Neuronal stem cell (in vitro differentiated cells): ENCODE data around the gene CHID1.

Source experiments
- DNase-seq: peaks from one replicate; pipeline ENCODE4 v3.0.0-alpha.2; 2013; ENCODE audit warnings: low spot score
- H2AFZ ChIP-seq: one replicate; pipeline ENCODE4 v1.6.1; 2013; ENCODE audit warnings: mild to moderate bottlenecking, low read length, inconsistent platforms
- H2AK5ac ChIP-seq: 2 replicates; pipeline ENCODE4 v1.6.1; 2013; ENCODE audit warnings: low read depth, mild to moderate bottlenecking, inconsistent platforms, low read length, moderate library complexity, mixed read lengths
- H2BK120ac ChIP-seq: 2 replicates; pipeline ENCODE4 v1.6.1; 2013; ENCODE audit warnings: low read depth, mild to moderate bottlenecking, inconsistent platforms, low read length, moderate library complexity, mixed read lengths
- H2BK12ac ChIP-seq: one replicate; pipeline ENCODE4 v1.6.1; 2013; ENCODE audit warnings: low read length, inconsistent platforms
- H2BK15ac ChIP-seq: 2 replicates; pipeline ENCODE4 v1.6.1; 2013; ENCODE audit warnings: mild to moderate bottlenecking, low read length, inconsistent platforms, mixed read lengths
- H2BK5ac ChIP-seq: one replicate; pipeline ENCODE4 v1.6.1; 2013; ENCODE audit warnings: inconsistent platforms, mild to moderate bottlenecking, low read length, moderate library complexity
- H3K14ac ChIP-seq: one replicate; pipeline ENCODE4 v1.6.1; 2013; ENCODE audit warnings: low read length, inconsistent platforms
- H3K18ac ChIP-seq: 2 replicates; pipeline ENCODE4 v1.6.1; 2013; ENCODE audit warnings: low read length, inconsistent platforms
- H3K23ac ChIP-seq: 2 replicates; pipeline ENCODE4 v1.6.1; 2013; ENCODE audit warnings: low read depth, mild to moderate bottlenecking, mixed read lengths, low read length, inconsistent platforms; ENCODE audit not compliant: poor library complexity
- H3K27ac ChIP-seq: replicated peaks from 3 replicates; pipeline ENCODE4 v1.5.1; 2013; ENCODE audit warnings: low read length, inconsistent platforms
- H3K27me3 ChIP-seq, 3 experiments: 2 replicates each; pipeline ENCODE4 v1.6.1; 2013; ENCODE audit warnings: low read length in 3 of 3, mild to moderate bottlenecking in 2 of 3, inconsistent platforms in 1 of 3, low read depth in 1 of 3, mixed read lengths in 1 of 3, moderate library complexity in 1 of 3; ENCODE audit not compliant: control insufficient read depth in 3 of 3, insufficient read depth in 3 of 3
- H3K36me3 ChIP-seq, 2 donors: replicated peaks in 1 of 2; 2 replicates each; pipeline ENCODE4 v1.6.1; 2013; ENCODE audit warnings: low read length in 2 of 2; ENCODE audit not compliant: control insufficient read depth in 2 of 2, insufficient read depth in 2 of 2
- H3K4ac ChIP-seq: 2 replicates; pipeline ENCODE4 v1.6.1; 2013; ENCODE audit warnings: inconsistent platforms, mild to moderate bottlenecking, low read length, moderate library complexity
- H3K4me1 ChIP-seq, 2 donors: 1 replicate in 1 of 2; 2 replicates in 1 of 2; pipeline ENCODE4 v1.6.1; 2013; ENCODE audit warnings: low read length in 2 of 2, low read depth in 1 of 2; ENCODE audit not compliant: control insufficient read depth in 2 of 2, insufficient read depth in 1 of 2
- H3K4me2 ChIP-seq: one replicate; pipeline ENCODE4 v1.6.1; 2013; ENCODE audit warnings: mild to moderate bottlenecking, low read length, inconsistent platforms; ENCODE audit not compliant: insufficient read depth, poor library complexity, severe bottlenecking
- H3K4me3 ChIP-seq, 2 donors: 2 replicates each; pipeline ENCODE4 v1.5.1; 2013; ENCODE audit warnings: low read length in 2 of 2, mild to moderate bottlenecking in 2 of 2, inconsistent platforms in 1 of 2, moderate library complexity in 1 of 2
- H3K79me1 ChIP-seq: one replicate; pipeline ENCODE4 v1.6.1; 2013; ENCODE audit warnings: low read depth, mild to moderate bottlenecking, inconsistent platforms, low read length, moderate library complexity
- H3K9ac ChIP-seq: one replicate; pipeline ENCODE4 v1.6.1; 2013; ENCODE audit warnings: mild to moderate bottlenecking, low read depth, low read length, inconsistent platforms; ENCODE audit not compliant: poor library complexity
- H3K9me3 ChIP-seq, 2 donors: replicated peaks in 1 of 2; 2 replicates each; pipeline versions ENCODE3 to v1.6.1; 2013; ENCODE audit warnings: low read length in 2 of 2, mild to moderate bottlenecking in 2 of 2, inconsistent platforms in 1 of 2, low read depth in 1 of 2, mixed read lengths in 1 of 2, moderate library complexity in 1 of 2; ENCODE audit not compliant: control insufficient read depth in 2 of 2, insufficient read depth in 1 of 2
- H4K8ac ChIP-seq: one replicate; pipeline ENCODE4 v1.6.1; 2013; ENCODE audit warnings: low read depth, mild to moderate bottlenecking, inconsistent platforms, low read length, moderate library complexity
- H4K91ac ChIP-seq: one replicate; pipeline ENCODE4 v1.6.1; 2013; ENCODE audit warnings: low read length, low read depth, mild to moderate bottlenecking, inconsistent platforms; ENCODE audit not compliant: poor library complexity
- WGBS, 2 donors: extraction: QIAGEN DNeasy Blood & Tissue Kit; methylation state at CpG; one replicate each; pipeline ENCODE4 v1.1.7; 2013; ENCODE audit warnings: missing lambda C conversion rate in 2 of 2, mixed read lengths in 1 of 2; ENCODE audit not compliant: insufficient read length in 2 of 2, insufficient replicate concordance in 1 of 2; ENCODE audit errors: extremely low coverage in 2 of 2; 5-methylcytosine and 5-hydroxymethylcytosine counted together

The CHID1 gene

DNA sequence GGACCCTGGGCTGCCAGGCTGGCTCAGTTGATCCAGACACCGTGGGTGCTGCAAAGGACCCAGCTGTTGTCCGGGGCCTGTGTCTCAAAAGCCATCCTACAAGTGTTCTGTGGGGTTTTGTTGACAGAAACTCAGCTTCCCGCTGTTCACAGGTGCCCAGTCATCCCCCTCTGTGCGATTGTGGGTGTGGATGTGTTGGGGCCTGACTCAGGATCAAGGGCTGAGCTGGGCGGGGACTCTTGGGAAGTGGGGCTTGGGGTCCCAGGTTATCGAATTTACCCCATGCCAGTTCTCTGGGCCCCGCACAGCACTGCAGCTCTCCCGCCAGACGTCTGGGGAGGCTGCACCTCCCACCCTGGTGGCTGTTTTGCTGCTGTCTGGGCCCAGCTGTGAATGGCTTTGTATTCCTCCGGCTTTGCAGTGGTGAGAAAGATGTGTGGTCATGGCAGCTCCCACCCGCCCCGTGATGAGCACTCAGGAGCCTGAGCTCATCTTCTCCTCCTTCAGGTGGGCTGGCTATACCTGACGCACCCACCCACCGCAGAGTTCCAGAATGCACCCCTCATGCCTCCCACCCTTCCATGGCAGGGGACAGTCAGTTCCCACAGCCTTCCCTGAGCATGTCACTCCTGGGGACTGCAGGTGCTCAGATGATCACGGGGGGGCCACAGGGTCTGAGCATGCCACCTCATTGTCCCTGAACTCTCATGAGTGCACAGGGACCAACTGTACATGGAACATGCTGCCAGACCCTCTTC lies 11.5 kb upstream of the CHID1 start:
- Histone ChIP-seq H4K91ac (no peak overlapping the region), H3K18ac (peak overlapping the region; percentile 9), H3K79me1 (peaks cover 2% of the 10 kb centered on the region), H3K4me1 (peaks cover 3 to 12% of the 10 kb centered on the region in 2 donors), H2BK12ac (peak overlapping the region; percentile 75), H2BK15ac (no peak overlapping the region), H4K8ac (no peak overlapping the region), H3K4ac (no peak overlapping the region), H2AK5ac (no peak overlapping the region), H3K9ac (no peak overlapping the region), H3K4me2 (no peak overlapping the region), H3K14ac (no peak overlapping the region), H3K27ac (no peak overlapping the region), H3K23ac (no peak overlapping the region), H2BK120ac (no peak overlapping the region), H3K36me3 (peaks cover 2 to 4% of the 10 kb centered on the region in 2 donors), H3K4me3 (no peak overlapping the region), H2BK5ac (peak overlapping the region; percentile 90), H2AFZ (peak overlapping the region; percentile 80), H3K9me3 (no peaks in the 10 kb centered on the region), H3K27me3 (no peaks in the 10 kb centered on the region)
- no CpG with 5 or more reads among the region's 15 CpGs for WGBS, 2 donors
- DNase-seq: no peak

DNA sequence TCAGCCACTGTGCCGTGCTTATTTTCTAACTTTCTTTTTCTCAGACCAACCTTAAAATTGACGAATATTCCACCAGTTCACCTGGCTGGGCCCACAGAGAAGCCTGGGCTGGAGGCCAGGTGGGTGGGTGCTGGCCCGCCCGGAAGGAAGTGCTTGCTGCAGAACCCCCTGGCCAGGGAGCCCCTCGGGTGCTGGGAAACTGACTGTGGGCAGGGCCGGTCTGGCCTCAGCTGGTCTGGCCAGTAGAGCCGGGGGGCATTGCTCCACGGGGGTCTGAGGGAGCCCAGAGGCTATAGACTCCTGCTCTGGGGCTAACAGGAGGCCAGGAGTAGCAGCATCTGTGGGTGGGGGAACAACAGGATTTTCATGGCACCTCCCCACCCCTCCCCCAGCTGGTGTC lies 6.8 kb upstream of the CHID1 start:
- Histone ChIP-seq H3K9me3 (no peaks in the 10 kb centered on the region), H3K4ac (no peak overlapping the region), H3K27me3 (no peaks in the 10 kb centered on the region), H3K4me1 (peaks cover 0 to 5% of the 10 kb centered on the region in 2 donors), H3K4me2 (no peak overlapping the region), H4K91ac (no peak overlapping the region), H3K14ac (no peak overlapping the region), H2BK120ac (peak overlapping the region; percentile 24), H2BK15ac (no peak overlapping the region), H2BK12ac (no peak overlapping the region), H3K27ac (no peak overlapping the region), H3K4me3 (no peak overlapping the region), H3K23ac (peak overlapping the region; percentile 60), H3K79me1 (no peaks in the 10 kb centered on the region), H3K18ac (no peak overlapping the region), H3K9ac (no peak overlapping the region), H2AK5ac (peak overlapping the region; percentile 53), H2AFZ (no peak overlapping the region), H2BK5ac (peak overlapping the region; percentile 71), H3K36me3 (no peaks in the 10 kb centered on the region), H4K8ac (no peak overlapping the region)
- WGBS, 2 donors: no CpG with 5 or more reads among the region's 8 CpGs
- DNase-seq: no peak

DNA sequence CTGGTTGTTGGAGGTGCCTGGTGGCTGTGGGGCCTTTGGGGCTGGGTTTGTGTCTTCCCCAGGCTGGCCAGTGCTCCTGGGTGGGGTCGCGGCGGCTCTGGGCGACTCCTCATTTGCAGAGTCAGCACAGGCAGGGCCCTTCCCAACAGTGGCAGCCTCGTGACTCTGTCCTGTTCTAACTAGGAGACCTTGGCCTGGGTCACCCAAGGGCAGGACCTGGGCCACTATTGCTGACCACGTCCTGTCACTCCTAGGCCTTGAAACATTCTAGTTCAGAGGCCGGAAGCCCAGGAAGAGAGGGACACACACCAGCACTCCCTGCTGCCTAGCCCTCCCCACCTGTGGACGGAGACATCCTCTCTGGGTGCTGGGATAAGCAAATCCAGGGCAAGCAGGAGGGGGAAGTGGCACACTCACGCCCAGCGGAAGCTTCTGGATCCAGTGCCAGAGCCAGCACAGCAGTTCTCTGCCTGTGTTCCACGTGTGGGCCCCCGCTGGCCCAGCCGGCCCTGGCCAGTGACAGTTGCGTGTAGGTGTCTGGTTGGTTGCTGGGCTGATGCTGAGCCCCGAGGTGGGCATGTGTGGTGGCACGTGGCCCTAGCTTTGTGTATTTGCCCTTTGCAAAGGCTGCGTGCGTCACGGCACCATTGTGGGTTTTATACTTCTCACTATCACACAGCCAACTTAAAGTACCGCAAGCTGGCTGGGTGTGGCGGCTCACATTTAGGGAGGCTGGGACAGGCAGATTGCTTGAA lies 4.3 kb upstream of the CHID1 start:
- H3K36me3 ChIP-seq: no peaks in the 10 kb centered on the region
- H2BK5ac ChIP-seq: peak overlapping the region; percentile 35
- no peak overlapping the region for H2BK12ac ChIP-seq
- peak overlapping the region; percentile 91 for H3K23ac ChIP-seq
- H3K4me2 ChIP-seq: no peak overlapping the region
- H3K27ac ChIP-seq: no peak overlapping the region
- no peak overlapping the region for H4K8ac ChIP-seq
- no peak overlapping the region for H4K91ac ChIP-seq
- no peak for DNase-seq
- H3K4me1 ChIP-seq: peaks cover 7 to 8% of the 10 kb centered on the region in 2 donors
- H3K27me3 ChIP-seq: no peaks in the 10 kb centered on the region
- no peak overlapping the region for H3K4ac ChIP-seq
- H2BK120ac ChIP-seq: peak overlapping the region; percentile 24
- peak overlapping the region; percentile 24 for H2AK5ac ChIP-seq
- H3K9ac ChIP-seq: peak overlapping the region; percentile 77
- H3K9me3 ChIP-seq: no peaks in the 10 kb centered on the region
- peaks cover 5% of the 10 kb centered on the region for H3K79me1 ChIP-seq
- H2BK15ac ChIP-seq: peak overlapping the region; percentile 15
- no peak overlapping the region for H3K18ac ChIP-seq
- H2AFZ ChIP-seq: peak overlapping the region; percentile 40
- no CpG with 5 or more reads among the region's 21 CpGs for WGBS, 2 donors
- H3K4me3 ChIP-seq: no peak overlapping the region
- no peak overlapping the region for H3K14ac ChIP-seq

DNA sequence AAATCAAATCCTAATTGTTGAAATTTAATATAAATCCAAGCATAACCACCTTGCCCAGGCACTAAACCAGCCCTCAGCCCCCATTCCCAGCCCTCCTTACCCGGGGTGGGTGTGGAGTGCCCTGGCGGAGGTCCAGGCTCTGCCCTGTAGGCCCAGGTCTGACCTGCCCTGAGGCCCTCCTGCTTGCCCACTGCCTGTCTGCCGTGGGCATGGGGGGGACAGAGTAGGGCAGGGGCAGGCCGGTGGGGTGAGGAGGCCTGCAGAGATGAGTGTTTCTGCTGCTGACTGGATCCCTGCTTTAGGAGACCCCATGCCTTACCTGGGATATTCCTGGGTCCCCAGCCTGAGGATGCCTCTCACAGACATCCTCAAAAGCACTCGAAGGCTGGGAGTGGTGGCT lies 3.6 kb upstream of the CHID1 start:
- Histone ChIP-seq H3K4me3 (no peak overlapping the region), H2BK5ac (peak overlapping the region; percentile 35), H2BK12ac (no peak overlapping the region), H3K4me1 (peaks cover 8 to 14% of the 10 kb centered on the region in 2 donors), H3K9ac (peak overlapping the region; percentile 44), H3K36me3 (peaks cover 0 to 3% of the 10 kb centered on the region in 2 donors), H3K4ac (no peak overlapping the region), H3K79me1 (peaks cover 6% of the 10 kb centered on the region), H4K91ac (no peak overlapping the region), H2AFZ (no peak overlapping the region), H3K18ac (peak overlapping the region; percentile 64), H3K9me3 (no peaks in the 10 kb centered on the region), H2BK120ac (no peak overlapping the region), H3K4me2 (no peak overlapping the region), H3K27me3 (no peaks in the 10 kb centered on the region), H2AK5ac (peak overlapping the region; percentile 97), H3K23ac (peak overlapping the region; percentile 65), H3K14ac (no peak overlapping the region), H2BK15ac (peak overlapping the region; percentile 81), H4K8ac (no peak overlapping the region), H3K27ac (no peak overlapping the region)
- DNase-seq: no peak
- no CpG with 5 or more reads among the region's 5 CpGs for WGBS, 2 donors
